ENCODE measurements around the gene ACAD8. TPM values are rescaled to one million over a fixed set of nuclear protein-coding genes. Genes with fewer than 3 reads are reported as not detected.

ACAD8 gene
- total RNA-seq (2014; rRNA removed; shearing (Covaris generic)), result 44.2 TPM in 2 replicates

- peak within 1 kb of the TSS; percentile 87 for H3K4me3 ChIP-seq (ENCODE audit: insufficient read depth, low read depth, low read length)
- H3K27me3 ChIP-seq (ENCODE audit: control insufficient read depth, insufficient read depth, low read length), result no peaks in the 10 kb centered on the region
- DNase-seq, result peak; percentile 99
- peaks cover 14% of the 10 kb centered on the region for H3K36me3 ChIP-seq (replicated peaks; ENCODE audit: control insufficient read depth, insufficient read depth, low read length)
Measured at GRCh38 chr11:134253188-134253993, at the start of gene ACAD8, which contains the start of gene THYN1. TSS of gene ACAD8 (plus strand) at chr11:134253568. CDS start at chr11:134253601, 33 bp downstream. TSS of gene THYN1 (minus strand) at chr11:134253352. CDS start at chr11:134252882, 470 bp downstream.

GRCh38 chr11:134205729-134206128 is 47.6 kb upstream of the ACAD8 start:
- no peaks in the 10 kb centered on the region for H3K27me3 ChIP-seq (ENCODE audit: control insufficient read depth, insufficient read depth, low read length)
- H3K36me3 ChIP-seq (replicated peaks; ENCODE audit: control insufficient read depth, insufficient read depth, low read length), result peaks cover 30% of the 10 kb centered on the region

GRCh38 chr11:134206185-134206584 is 47.2 kb upstream of the ACAD8 start:
- DNase-seq, result no peak
- H3K27me3 ChIP-seq (ENCODE audit: control insufficient read depth, insufficient read depth, low read length), result no peaks in the 10 kb centered on the region
- peaks cover 30% of the 10 kb centered on the region for H3K36me3 ChIP-seq (replicated peaks; ENCODE audit: control insufficient read depth, insufficient read depth, low read length)
- no peak overlapping the region for H3K4me3 ChIP-seq (ENCODE audit: insufficient read depth, low read depth, low read length)

More at GRCh38 chr11:134205729-134206128, 47.6 kb upstream of the ACAD8 start:
- H3K4me3 ChIP-seq (ENCODE audit: insufficient read depth, low read depth, low read length), result no peak overlapping the region
- no peak for DNase-seq

- H3K36me3 ChIP-seq (replicated peaks; ENCODE audit: control insufficient read depth, insufficient read depth, low read length), result peaks cover 25% of the 10 kb centered on the region
- no peak for DNase-seq
- H3K27me3 ChIP-seq (ENCODE audit: control insufficient read depth, insufficient read depth, low read length), result no peaks in the 10 kb centered on the region
- no peak overlapping the region for H3K4me3 ChIP-seq (ENCODE audit: insufficient read depth, low read depth, low read length)
Measured at GRCh38 chr11:134207538-134208239, 45.7 kb upstream of the ACAD8 start.

GRCh38 chr11:134215836-134216235 is 37.5 kb upstream of the ACAD8 start:
- Histone ChIP-seq H3K27me3 (ENCODE audit: control insufficient read depth, insufficient read depth, low read length) (no peaks in the 10 kb centered on the region), H3K4me3 (ENCODE audit: insufficient read depth, low read depth, low read length) (no peak overlapping the region), H3K36me3 (replicated peaks; ENCODE audit: control insufficient read depth, insufficient read depth, low read length) (peaks cover 6% of the 10 kb centered on the region)
- no peak for DNase-seq

GRCh38 chr11:134216816-134217215 is 36.6 kb upstream of the ACAD8 start:
- Histone ChIP-seq H3K27me3 (ENCODE audit: control insufficient read depth, insufficient read depth, low read length) (no peaks in the 10 kb centered on the region), H3K4me3 (ENCODE audit: insufficient read depth, low read depth, low read length) (no peak overlapping the region), H3K36me3 (replicated peaks; ENCODE audit: control insufficient read depth, insufficient read depth, low read length) (peaks cover 6% of the 10 kb centered on the region)
- DNase-seq, result no peak

- Histone ChIP-seq H3K4me3 (ENCODE audit: insufficient read depth, low read depth, low read length) (peak overlapping the region; percentile 74), H3K27me3 (ENCODE audit: control insufficient read depth, insufficient read depth, low read length) (peaks cover 5% of the 10 kb centered on the region), H3K36me3 (replicated peaks; ENCODE audit: control insufficient read depth, insufficient read depth, low read length) (peaks cover 6% of the 10 kb centered on the region)
- no peak for DNase-seq
Measured at GRCh38 chr11:134223121-134223520, 30.2 kb upstream of the ACAD8 start.

GRCh38 chr11:134223836-134224709 is 29.3 kb upstream of the ACAD8 start, which contains the start of the genes NCAPD3 and VPS26B:
TSS of gene NCAPD3 (minus strand) at chr11:134223967. CDS start at chr11:134223926, 41 bp downstream.
TSS of gene VPS26B (plus strand) at chr11:134224671. CDS start at chr11:134225123, 452 bp downstream.
- peak; percentile 99 for DNase-seq
- H3K27me3 ChIP-seq (ENCODE audit: control insufficient read depth, insufficient read depth, low read length), result peaks cover 5% of the 10 kb centered on the region
- peak within 1 kb of the TSS; percentile 74 for H3K4me3 ChIP-seq (ENCODE audit: insufficient read depth, low read depth, low read length)
- H3K36me3 ChIP-seq (replicated peaks; ENCODE audit: control insufficient read depth, insufficient read depth, low read length), result peaks cover 4% of the 10 kb centered on the region

GRCh38 chr11:134224710-134225664 is 28.4 kb upstream of the ACAD8 start:
- H3K4me3 ChIP-seq (ENCODE audit: insufficient read depth, low read depth, low read length), result peak overlapping the region; percentile 74
- DNase-seq, result peak; percentile 87
- peaks cover 5% of the 10 kb centered on the region for H3K27me3 ChIP-seq (ENCODE audit: control insufficient read depth, insufficient read depth, low read length)
- peaks cover 1% of the 10 kb centered on the region; the same call in 1 of the 2 replicates for H3K36me3 ChIP-seq (replicated peaks; ENCODE audit: control insufficient read depth, insufficient read depth, low read length)

GRCh38 chr11:134226806-134227325 is 26.5 kb upstream of the ACAD8 start:
- Histone ChIP-seq H3K4me3 (ENCODE audit: insufficient read depth, low read depth, low read length) (no peak overlapping the region), H3K27me3 (ENCODE audit: control insufficient read depth, insufficient read depth, low read length) (peaks cover 5% of the 10 kb centered on the region), H3K36me3 (replicated peaks; ENCODE audit: control insufficient read depth, insufficient read depth, low read length) (no peaks in the 10 kb centered on the region)
- no peak for DNase-seq

GRCh38 chr11:134228625-134229024 is 24.7 kb upstream of the ACAD8 start:
- DNase-seq, result no peak

GRCh38 chr11:134229126-134229790 is 24.1 kb upstream of the ACAD8 start:
- peaks cover 5% of the 10 kb centered on the region for H3K27me3 ChIP-seq (ENCODE audit: control insufficient read depth, insufficient read depth, low read length)
- no peak overlapping the region for H3K4me3 ChIP-seq (ENCODE audit: insufficient read depth, low read depth, low read length)
- no peak for DNase-seq
- no peaks in the 10 kb centered on the region for H3K36me3 ChIP-seq (replicated peaks; ENCODE audit: control insufficient read depth, insufficient read depth, low read length)

More at GRCh38 chr11:134228625-134229024, 24.7 kb upstream of the ACAD8 start:
- Histone ChIP-seq H3K36me3 (replicated peaks; ENCODE audit: control insufficient read depth, insufficient read depth, low read length) (no peaks in the 10 kb centered on the region), H3K27me3 (ENCODE audit: control insufficient read depth, insufficient read depth, low read length) (peaks cover 5% of the 10 kb centered on the region), H3K4me3 (ENCODE audit: insufficient read depth, low read depth, low read length) (no peak overlapping the region)

All from H7 (cell line).